Left ventricle myocardium inferior (tissue), 1 donor: ENCODE data around the gene HTR6. TPM values are rescaled to one million over a fixed set of nuclear protein-coding genes. Genes with fewer than 3 reads are reported as not detected.

ENCODE experiments used
- DNase-seq: peaks from one replicate; pipeline ENCODE4 v3.0.0-alpha.2; 2020
- H3K27ac ChIP-seq: fragments of 200-600 bp; replicated peaks from 2 replicates; pipeline ENCODE4 v1.8.0; 2021
- H3K27me3 ChIP-seq: fragments of 200-600 bp; 2 replicates; pipeline ENCODE4 v1.8.0; 2021; ENCODE audit warnings: low read depth
- H3K36me3 ChIP-seq: fragments of 200-600 bp; 2 replicates; pipeline ENCODE4 v1.8.0; 2021
- H3K4me1 ChIP-seq: fragments of 200-600 bp; 2 replicates; pipeline ENCODE4 v1.8.0; 2021
- H3K4me3 ChIP-seq: fragments of 200-600 bp; 2 replicates; pipeline ENCODE4 v1.8.0; 2021; ENCODE audit warnings: mild to moderate bottlenecking, moderate library complexity
- H3K9me3 ChIP-seq: fragments of 200-600 bp; replicated peaks from 2 replicates; pipeline ENCODE4 v1.8.0; 2021
- CTCF ChIP-seq: fragments of 200-600 bp; IDR thresholded peaks from 2 replicates; pipeline ENCODE4 v1.8.0; 2021; ENCODE audit warnings: antibody characterized with exemption, mild to moderate bottlenecking, borderline replicate concordance
- intact Hi-C: fragments of 100-400 bp; cut with micrococcal nuclease; formaldehyde crosslinking; loops from one replicate; pipeline ENCODE4 v1.11.0; 2022
- total RNA-seq: library from RNA; stranded (reverse); fragmentation: NEBNext Ultra II Directional; extraction: Animal tissue kit (Norgen Biotek cat#: 25700); gene quantifications from one replicate; pipeline ENCODE4 v1.2.1, GENCODE V29; 2021
- donor health status: DM: no; HTN: yes; CAD: no; lungs with severe emphysema.

Gene HTR6
- total RNA-seq, 1 donor from 2014 or later: not detected

GRCh38 chr1:19619697-19620384 lies 44.8 kb upstream of the HTR6 start:
- peaks cover 34% of the 10 kb centered on the region for H3K36me3 ChIP-seq

GRCh38 chr1:19620786-19621185 lies 43.9 kb upstream of the HTR6 start:
- H3K36me3 ChIP-seq: peaks cover 34% of the 10 kb centered on the region
- peak overlapping the region; percentile 30 for H3K27ac ChIP-seq
- H3K4me1 ChIP-seq: peaks cover 46% of the 10 kb centered on the region
- H3K9me3 ChIP-seq: no peaks in the 10 kb centered on the region
- H3K4me3 ChIP-seq: no peak overlapping the region
- TF ChIP-seq CTCF: no peak
- H3K27me3 ChIP-seq: no peaks in the 10 kb centered on the region
- intact Hi-C loops: no loop called here
- DNase-seq: no peak

More at GRCh38 chr1:19619697-19620384, 44.8 kb upstream of the HTR6 start:
- H3K27me3 ChIP-seq: no peaks in the 10 kb centered on the region
- peak overlapping the region; percentile 30 for H3K27ac ChIP-seq
- DNase-seq: no peak
- no peak for TF ChIP-seq CTCF
- H3K9me3 ChIP-seq: no peaks in the 10 kb centered on the region
- H3K4me3 ChIP-seq: no peak overlapping the region
- peaks cover 44% of the 10 kb centered on the region for H3K4me1 ChIP-seq
- intact Hi-C loops: no loop called here

GRCh38 chr1:19621274-19621950 lies 43.3 kb upstream of the HTR6 start:
- intact Hi-C loops: no loop called here
- peaks cover 52% of the 10 kb centered on the region for H3K4me1 ChIP-seq

GRCh38 chr1:19622204-19622603 lies 42.5 kb upstream of the HTR6 start:
- no peak overlapping the region for H3K27ac ChIP-seq
- no peak for DNase-seq
- no peaks in the 10 kb centered on the region for H3K27me3 ChIP-seq
- no peaks in the 10 kb centered on the region for H3K9me3 ChIP-seq
- peaks cover 41% of the 10 kb centered on the region for H3K36me3 ChIP-seq
- no peak for TF ChIP-seq CTCF
- no peak overlapping the region for H3K4me3 ChIP-seq
- intact Hi-C loops: no loop called here
- peaks cover 54% of the 10 kb centered on the region for H3K4me1 ChIP-seq

More at GRCh38 chr1:19621274-19621950, 43.3 kb upstream of the HTR6 start:
- no peak for DNase-seq
- H3K4me3 ChIP-seq: no peak overlapping the region
- H3K27me3 ChIP-seq: no peaks in the 10 kb centered on the region
- H3K27ac ChIP-seq: peak overlapping the region; percentile 5
- no peaks in the 10 kb centered on the region for H3K9me3 ChIP-seq
- peaks cover 35% of the 10 kb centered on the region for H3K36me3 ChIP-seq
- no peak for TF ChIP-seq CTCF

- peaks cover 51% of the 10 kb centered on the region for H3K4me1 ChIP-seq
- H3K9me3 ChIP-seq: no peaks in the 10 kb centered on the region
- intact Hi-C loops: no loop called here
- DNase-seq: no peak
- peaks cover 53% of the 10 kb centered on the region for H3K36me3 ChIP-seq
- no peak for TF ChIP-seq CTCF
- H3K4me3 ChIP-seq: no peak overlapping the region
- H3K27ac ChIP-seq: no peak overlapping the region
- H3K27me3 ChIP-seq: no peaks in the 10 kb centered on the region
These were observed 41.2 kb upstream of the HTR6 start for GRCh38 chr1:19623523-19623922.
